OCI-LY7 (cell line): Measurements from ENCODE around the gene MKS1. TPM values are rescaled to one million over a fixed set of nuclear protein-coding genes. Genes with fewer than 3 reads are reported as not detected.

Experiments
- BruUV-seq: library from RNA; stranded (reverse); fragments of 400-500 nt; replicated peaks from 2 replicates; lab custom pipeline; 2021; lab: Mats Ljungman, UMichigan
- CTCF ChIA-PET: fragments of 300-600 bp; sonication (Branson Sonifier 250); formaldehyde crosslinking; loops from one replicate; lab custom pipeline; 2022; ENCODE audit warnings: antibody characterized with exemption; ENCODE audit not compliant: unreplicated experiment; lab: Charles Lee
- POLR2A ChIA-PET: fragments of 300-600 bp; sonication (Branson Sonifier 250); formaldehyde crosslinking; loops from one replicate; lab custom pipeline; 2022; ENCODE audit warnings: antibody characterized with exemption; lab: Charles Lee
- DNase-seq: peaks from one replicate; pipeline ENCODE4 v3.0.0-alpha.2; 2015; ENCODE audit warnings: low spot score
- H2AFZ ChIP-seq: fragments of 200-600 bp; sonication (generic), shearing (Covaris generic); 2 replicates; pipeline ENCODE4 v1.6.1; 2014; ENCODE audit warnings: mild to moderate bottlenecking, antibody characterized with exemption, low read length, moderate library complexity
- H3K27ac ChIP-seq: fragments of 200-600 bp; sonication (generic); 2 replicates; pipeline ENCODE4 v1.5.1; 2014; ENCODE audit warnings: mixed run types, low read depth, mild to moderate bottlenecking, moderate library complexity, low read length, inconsistent platforms; ENCODE audit not compliant: poor library complexity, severe bottlenecking
- H3K36me3 ChIP-seq: fragments of 200-600 bp; sonication (generic); 2 replicates; pipeline ENCODE4 v1.6.1; 2014; ENCODE audit warnings: mild to moderate bottlenecking, antibody characterized with exemption, low read length, moderate library complexity, mixed read lengths; ENCODE audit not compliant: insufficient read depth
- H3K4me1 ChIP-seq: fragments of 200-600 bp; sonication (generic); 2 replicates; pipeline ENCODE4 v1.5.1; 2014; ENCODE audit warnings: mild to moderate bottlenecking, low read length; ENCODE audit not compliant: insufficient read depth, poor library complexity, severe bottlenecking
- H3K4me2 ChIP-seq: fragments of 200-600 bp; sonication (generic); 2 replicates; pipeline ENCODE4 v1.6.1; 2014; ENCODE audit warnings: mild to moderate bottlenecking, low read length
- H3K4me3 ChIP-seq: fragments of 200-600 bp; sonication (generic); 2 replicates; pipeline ENCODE4 v1.5.1; 2014; ENCODE audit warnings: mild to moderate bottlenecking, low read depth, low read length; ENCODE audit not compliant: poor library complexity, severe bottlenecking
- H3K79me2 ChIP-seq: fragments of 200-600 bp; sonication (generic); 2 replicates; pipeline ENCODE4 v1.6.1; 2016; ENCODE audit warnings: low read depth, mild to moderate bottlenecking, low read length, moderate library complexity, mixed read lengths; ENCODE audit not compliant: insufficient read depth
- H3K9me2 ChIP-seq: fragments of 200-600 bp; sonication (generic); 2 replicates; pipeline ENCODE4 v1.6.1; 2016; ENCODE audit warnings: mild to moderate bottlenecking, low read length, mixed read lengths; ENCODE audit not compliant: insufficient read depth
- H3K9me3 ChIP-seq: fragments of 200-600 bp; sonication (generic); 2 replicates; pipeline ENCODE4 v1.6.1; 2014; ENCODE audit warnings: mild to moderate bottlenecking, mixed run types, low read length, mixed read lengths
- H4K20me1 ChIP-seq: fragments of 200-600 bp; sonication (generic); 2 replicates; pipeline ENCODE4 v1.6.1; 2014; ENCODE audit warnings: mild to moderate bottlenecking, antibody characterized with exemption, low read length, moderate library complexity, mixed read lengths; ENCODE audit not compliant: insufficient read depth
- EZH2phosphoT487 ChIP-seq: fragments of 200-600 bp; sonication (generic); IDR thresholded peaks from 2 replicates; pipeline ENCODE4 v1.6.1; 2018; ENCODE audit warnings: low read depth, borderline replicate concordance, mild to moderate bottlenecking, mixed run types, antibody characterized with exemption, low read length, moderate library complexity, mixed read lengths
- intact Hi-C: fragments of 100-400 bp; cut with micrococcal nuclease; formaldehyde crosslinking; loops from one replicate; pipeline ENCODE4 v1.10.0; 2022; ENCODE audit not compliant: unreplicated experiment
- total RNA-seq, 2 experiments: library from RNA; depleted of rRNA in 1 of 2; stranded (reverse); fragments of >200 nt in 1 of 2; shearing (Covaris generic) in 1 of 2; gene quantifications; 2 replicates each; pipeline ENCODE4 v1.2.3, GENCODE V29; 2014 to 2022
- TF ChIP-seq, protein P1 (sequence below): fragments of 200-600 bp; sonication (generic); conservative IDR thresholded peaks from 2 replicates; pipeline ENCODE4 v1.5.1; 2014; ENCODE audit warnings: mild to moderate bottlenecking, antibody characterized with exemption, low read length, moderate library complexity, mixed read lengths

The MKS1 gene
- total RNA-seq, 2 experiments from 2014 or later, result 0.69 to 26.9 TPM

GRCh38 chr17:58186591-58186990 is 32.5 kb downstream of the MKS1 start:
- Histone ChIP-seq H3K4me1 (peaks cover 16% of the 10 kb centered on the region), H3K36me3 (no peaks in the 10 kb centered on the region), H3K4me2 (peak overlapping the region; percentile 56), H3K9me3 (no peaks in the 10 kb centered on the region), H3K4me3 (no peak overlapping the region), H3K79me2 (no peaks in the 10 kb centered on the region), H3K27ac (no peak overlapping the region), H4K20me1 (no peaks in the 10 kb centered on the region), H2AFZ (no peak overlapping the region; the same call in 1 of the 2 replicates), H3K9me2 (no peaks in the 10 kb centered on the region)
- TF ChIP-seq, protein P1, sequence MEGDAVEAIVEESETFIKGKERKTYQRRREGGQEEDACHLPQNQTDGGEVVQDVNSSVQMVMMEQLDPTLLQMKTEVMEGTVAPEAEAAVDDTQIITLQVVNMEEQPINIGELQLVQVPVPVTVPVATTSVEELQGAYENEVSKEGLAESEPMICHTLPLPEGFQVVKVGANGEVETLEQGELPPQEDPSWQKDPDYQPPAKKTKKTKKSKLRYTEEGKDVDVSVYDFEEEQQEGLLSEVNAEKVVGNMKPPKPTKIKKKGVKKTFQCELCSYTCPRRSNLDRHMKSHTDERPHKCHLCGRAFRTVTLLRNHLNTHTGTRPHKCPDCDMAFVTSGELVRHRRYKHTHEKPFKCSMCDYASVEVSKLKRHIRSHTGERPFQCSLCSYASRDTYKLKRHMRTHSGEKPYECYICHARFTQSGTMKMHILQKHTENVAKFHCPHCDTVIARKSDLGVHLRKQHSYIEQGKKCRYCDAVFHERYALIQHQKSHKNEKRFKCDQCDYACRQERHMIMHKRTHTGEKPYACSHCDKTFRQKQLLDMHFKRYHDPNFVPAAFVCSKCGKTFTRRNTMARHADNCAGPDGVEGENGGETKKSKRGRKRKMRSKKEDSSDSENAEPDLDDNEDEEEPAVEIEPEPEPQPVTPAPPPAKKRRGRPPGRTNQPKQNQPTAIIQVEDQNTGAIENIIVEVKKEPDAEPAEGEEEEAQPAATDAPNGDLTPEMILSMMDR, result no peak
- no peak for TF ChIP-seq EZH2phosphoT487
- ChIA-PET POLR2A (no interaction called here), CTCF (interaction anchor here (0.8 kb wide), 1 partner anchor 13 kb away, joined by 3 read pairs; no protein-coding TSS in a partner anchor)
- intact Hi-C loops, result no loop called here
- DNase-seq, result no peak
- no TSS peak for BruUV-seq

GRCh38 chr17:58184986-58185761 is 33.9 kb downstream of the MKS1 start:
- Histone ChIP-seq H4K20me1 (no peaks in the 10 kb centered on the region), H3K4me3 (no peak overlapping the region), H3K27ac (no peak overlapping the region), H3K36me3 (no peaks in the 10 kb centered on the region), H3K79me2 (no peaks in the 10 kb centered on the region), H3K9me3 (no peaks in the 10 kb centered on the region), H2AFZ (no peak overlapping the region), H3K4me1 (peaks cover 16% of the 10 kb centered on the region), H3K4me2 (peak overlapping the region; percentile 56; the same call in 1 of the 2 replicates), H3K9me2 (no peaks in the 10 kb centered on the region)
- intact Hi-C loops, result no loop called here
- CTCF ChIA-PET, result interaction anchor here (1.0 kb wide), 1 partner anchor 12 kb away, joined by 3 read pairs; no protein-coding TSS in a partner anchor
- TF ChIP-seq EZH2phosphoT487, result no peak
- TF ChIP-seq, protein P1, result no peak
- POLR2A ChIA-PET, result interaction anchor here (0.6 kb wide), 1 partner anchor 211 kb away, joined by 4 read pairs; no protein-coding TSS in a partner anchor
- no peak for DNase-seq
- BruUV-seq, result no TSS peak
